Loucy (cell line): Measurements from ENCODE around the gene NEBL.

ENCODE experiments used
- EZH2phosphoT487 ChIP-seq: fragments of 200-600 bp; IDR thresholded peaks from 2 replicates; pipeline ENCODE4 v1.6.1; 2018; ENCODE audit warnings: antibody characterized with exemption, mild to moderate bottlenecking, moderate library complexity, borderline replicate concordance
- TF ChIP-seq, protein P1 (sequence below): fragments of 200-600 bp; sonication (generic); conservative IDR thresholded peaks from 2 replicates; pipeline ENCODE4 v1.5.1; 2014; ENCODE audit warnings: mild to moderate bottlenecking, antibody characterized with exemption, low read length

DNA sequence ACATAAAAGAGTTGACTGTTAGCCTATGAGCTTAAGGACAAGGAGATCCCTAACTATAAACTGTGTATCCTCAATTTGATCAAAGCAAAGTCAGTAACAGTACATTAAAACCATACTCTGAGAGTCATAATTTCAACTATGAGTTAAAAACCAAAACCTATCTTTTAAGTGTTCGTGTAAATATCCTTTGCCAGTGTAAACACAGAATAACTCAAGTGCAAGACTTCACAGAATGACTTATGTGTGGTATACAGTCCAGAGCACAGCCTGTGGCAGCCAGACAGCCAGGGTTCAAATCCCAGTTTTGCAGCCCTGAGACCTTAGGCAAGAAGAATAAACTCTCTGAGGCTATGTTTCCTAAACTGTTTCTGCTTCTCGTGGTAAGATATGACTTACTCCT lies 30.3 kb upstream of the NEBL start:
- TF ChIP-seq, protein P1, sequence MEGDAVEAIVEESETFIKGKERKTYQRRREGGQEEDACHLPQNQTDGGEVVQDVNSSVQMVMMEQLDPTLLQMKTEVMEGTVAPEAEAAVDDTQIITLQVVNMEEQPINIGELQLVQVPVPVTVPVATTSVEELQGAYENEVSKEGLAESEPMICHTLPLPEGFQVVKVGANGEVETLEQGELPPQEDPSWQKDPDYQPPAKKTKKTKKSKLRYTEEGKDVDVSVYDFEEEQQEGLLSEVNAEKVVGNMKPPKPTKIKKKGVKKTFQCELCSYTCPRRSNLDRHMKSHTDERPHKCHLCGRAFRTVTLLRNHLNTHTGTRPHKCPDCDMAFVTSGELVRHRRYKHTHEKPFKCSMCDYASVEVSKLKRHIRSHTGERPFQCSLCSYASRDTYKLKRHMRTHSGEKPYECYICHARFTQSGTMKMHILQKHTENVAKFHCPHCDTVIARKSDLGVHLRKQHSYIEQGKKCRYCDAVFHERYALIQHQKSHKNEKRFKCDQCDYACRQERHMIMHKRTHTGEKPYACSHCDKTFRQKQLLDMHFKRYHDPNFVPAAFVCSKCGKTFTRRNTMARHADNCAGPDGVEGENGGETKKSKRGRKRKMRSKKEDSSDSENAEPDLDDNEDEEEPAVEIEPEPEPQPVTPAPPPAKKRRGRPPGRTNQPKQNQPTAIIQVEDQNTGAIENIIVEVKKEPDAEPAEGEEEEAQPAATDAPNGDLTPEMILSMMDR: no peak
- TF ChIP-seq EZH2phosphoT487: no peak
